ENCODE results near the gene PLBD1. TPM values are rescaled to one million over a fixed set of nuclear protein-coding genes. Genes with fewer than 3 reads are reported as not detected.

The PLBD1 gene
- total RNA-seq, 1 experiment from 2014 or later = 75.3 TPM

- H3K27ac Mint-ChIP-seq (ENCODE audit: unreplicated experiment) = no peak overlapping the region
- TF ChIP-seq, protein P1, sequence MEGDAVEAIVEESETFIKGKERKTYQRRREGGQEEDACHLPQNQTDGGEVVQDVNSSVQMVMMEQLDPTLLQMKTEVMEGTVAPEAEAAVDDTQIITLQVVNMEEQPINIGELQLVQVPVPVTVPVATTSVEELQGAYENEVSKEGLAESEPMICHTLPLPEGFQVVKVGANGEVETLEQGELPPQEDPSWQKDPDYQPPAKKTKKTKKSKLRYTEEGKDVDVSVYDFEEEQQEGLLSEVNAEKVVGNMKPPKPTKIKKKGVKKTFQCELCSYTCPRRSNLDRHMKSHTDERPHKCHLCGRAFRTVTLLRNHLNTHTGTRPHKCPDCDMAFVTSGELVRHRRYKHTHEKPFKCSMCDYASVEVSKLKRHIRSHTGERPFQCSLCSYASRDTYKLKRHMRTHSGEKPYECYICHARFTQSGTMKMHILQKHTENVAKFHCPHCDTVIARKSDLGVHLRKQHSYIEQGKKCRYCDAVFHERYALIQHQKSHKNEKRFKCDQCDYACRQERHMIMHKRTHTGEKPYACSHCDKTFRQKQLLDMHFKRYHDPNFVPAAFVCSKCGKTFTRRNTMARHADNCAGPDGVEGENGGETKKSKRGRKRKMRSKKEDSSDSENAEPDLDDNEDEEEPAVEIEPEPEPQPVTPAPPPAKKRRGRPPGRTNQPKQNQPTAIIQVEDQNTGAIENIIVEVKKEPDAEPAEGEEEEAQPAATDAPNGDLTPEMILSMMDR (IDR thresholded peaks at IDR 0.05; ENCODE audit: unreplicated experiment) = no peak
These were observed 45.3 kb upstream of the PLBD1 start for GRCh38 chr12:14612898-14613445.

DNA sequence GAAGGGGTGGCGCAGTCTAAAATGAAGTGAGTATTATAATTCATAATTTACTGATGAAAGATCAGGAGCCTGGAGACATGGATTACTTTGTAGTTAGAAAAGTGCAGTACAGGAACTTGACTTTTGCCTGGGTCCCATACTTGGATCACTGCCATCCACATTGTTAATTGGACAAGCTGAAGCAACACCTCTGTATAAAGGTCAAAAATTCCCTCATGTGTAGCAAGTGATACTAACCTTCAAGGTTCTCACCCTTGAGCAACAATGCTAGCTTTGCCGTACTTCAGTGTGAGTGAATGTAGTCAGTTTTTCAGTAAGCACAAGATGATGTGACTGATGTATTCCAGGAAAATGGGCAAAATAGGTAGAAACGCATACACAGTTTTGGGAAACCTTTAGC, 44.6 kb upstream of the PLBD1 start:
- intact Hi-C loops (cut with micrococcal nuclease; ENCODE audit: unreplicated experiment) = no loop called here
- Mint-ChIP-seq H3K4me3 (ENCODE audit: low read depth, unreplicated experiment) (no peak overlapping the region), H3K27me3 (ENCODE audit: unreplicated experiment) (no peaks in the 10 kb centered on the region), H3K27ac (ENCODE audit: unreplicated experiment) (no peak overlapping the region), H3K9me3 (ENCODE audit: low read depth, unreplicated experiment) (peaks cover 8% of the 10 kb centered on the region), H3K4me1 (ENCODE audit: low read depth, unreplicated experiment) (peaks cover 21% of the 10 kb centered on the region), H3K36me3 (ENCODE audit: insufficient read depth, unreplicated experiment) (no peaks in the 10 kb centered on the region)
- CTCF ChIA-PET = interaction anchor here (0.5 kb wide), 1 partner anchor 13 kb away, joined by 4 read pairs; no protein-coding TSS in a partner anchor
- TF ChIP-seq, protein P1 (IDR thresholded peaks at IDR 0.05; ENCODE audit: unreplicated experiment) = no peak
- DNase-seq = no peak
- no TSS peak for BruUV-seq (replicated peaks)

More at GRCh38 chr12:14612898-14613445, 45.3 kb upstream of the PLBD1 start:
- Mint-ChIP-seq H3K36me3 (ENCODE audit: insufficient read depth, unreplicated experiment) (no peaks in the 10 kb centered on the region), H3K9me3 (ENCODE audit: low read depth, unreplicated experiment) (peaks cover 3% of the 10 kb centered on the region), H3K27me3 (ENCODE audit: unreplicated experiment) (no peaks in the 10 kb centered on the region), H3K4me1 (ENCODE audit: low read depth, unreplicated experiment) (peaks cover 21% of the 10 kb centered on the region), H3K4me3 (ENCODE audit: low read depth, unreplicated experiment) (no peak overlapping the region)
- DNase-seq = no peak
- CTCF ChIA-PET = interaction anchor here (0.5 kb wide), 1 partner anchor 12 kb away, joined by 4 read pairs; no protein-coding TSS in a partner anchor
- BruUV-seq (replicated peaks) = no TSS peak
- intact Hi-C loops (cut with micrococcal nuclease; ENCODE audit: unreplicated experiment) = no loop called here

GRCh38 chr12:14611640-14612203, 44.0 kb upstream of the PLBD1 start:
- H3K27me3 Mint-ChIP-seq (ENCODE audit: unreplicated experiment) = no peaks in the 10 kb centered on the region
- peaks cover 8% of the 10 kb centered on the region for H3K9me3 Mint-ChIP-seq (ENCODE audit: low read depth, unreplicated experiment)
- H3K27ac Mint-ChIP-seq (ENCODE audit: unreplicated experiment) = no peak overlapping the region
- TF ChIP-seq, protein P1 (IDR thresholded peaks at IDR 0.05; ENCODE audit: unreplicated experiment) = no peak
- CTCF ChIA-PET = no interaction called here
- peaks cover 21% of the 10 kb centered on the region for H3K4me1 Mint-ChIP-seq (ENCODE audit: low read depth, unreplicated experiment)
- no peaks in the 10 kb centered on the region for H3K36me3 Mint-ChIP-seq (ENCODE audit: insufficient read depth, unreplicated experiment)
- BruUV-seq (replicated peaks) = no TSS peak
- no peak for DNase-seq
- intact Hi-C loops (cut with micrococcal nuclease; ENCODE audit: unreplicated experiment) = no loop called here
- H3K4me3 Mint-ChIP-seq (ENCODE audit: low read depth, unreplicated experiment) = no peak overlapping the region

DNA sequence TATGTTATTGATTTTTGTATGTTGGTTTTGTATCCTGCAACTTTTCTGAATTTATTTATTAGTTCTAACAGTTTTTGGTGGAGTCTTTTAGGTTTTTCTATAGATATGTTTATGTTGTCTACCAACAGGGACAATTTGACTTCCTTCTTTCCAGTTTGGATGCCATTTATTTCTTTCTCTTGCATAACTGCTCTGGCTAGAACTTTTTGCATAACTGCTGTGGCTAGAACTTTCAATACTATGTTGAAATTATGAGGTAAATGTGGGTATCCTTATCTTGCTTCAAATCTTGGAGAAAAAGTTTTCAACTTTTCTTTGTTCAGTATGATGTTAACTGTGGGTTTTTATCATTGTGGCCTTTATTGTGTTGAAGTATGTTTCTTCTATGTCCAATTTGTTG, 39.9 kb upstream of the PLBD1 start:
- no TSS peak for BruUV-seq (replicated peaks)

More for the DNA sequence above, 39.9 kb upstream of the PLBD1 start:
- TF ChIP-seq, protein P1 (IDR thresholded peaks at IDR 0.05; ENCODE audit: unreplicated experiment) = no peak
- no peaks in the 10 kb centered on the region for H3K36me3 Mint-ChIP-seq (ENCODE audit: insufficient read depth, unreplicated experiment)
- CTCF ChIA-PET = no interaction called here
- H3K9me3 Mint-ChIP-seq (ENCODE audit: low read depth, unreplicated experiment) = peaks cover 17% of the 10 kb centered on the region
- H3K4me1 Mint-ChIP-seq (ENCODE audit: low read depth, unreplicated experiment) = peaks cover 11% of the 10 kb centered on the region
- H3K4me3 Mint-ChIP-seq (ENCODE audit: low read depth, unreplicated experiment) = no peak overlapping the region
- no peaks in the 10 kb centered on the region for H3K27me3 Mint-ChIP-seq (ENCODE audit: unreplicated experiment)
- no peak for DNase-seq
- intact Hi-C loops (cut with micrococcal nuclease; ENCODE audit: unreplicated experiment) = no loop called here
- no peak overlapping the region for H3K27ac Mint-ChIP-seq (ENCODE audit: unreplicated experiment)
